ENCODE results near the gene GPR68.

GPR68 gene

DNA sequence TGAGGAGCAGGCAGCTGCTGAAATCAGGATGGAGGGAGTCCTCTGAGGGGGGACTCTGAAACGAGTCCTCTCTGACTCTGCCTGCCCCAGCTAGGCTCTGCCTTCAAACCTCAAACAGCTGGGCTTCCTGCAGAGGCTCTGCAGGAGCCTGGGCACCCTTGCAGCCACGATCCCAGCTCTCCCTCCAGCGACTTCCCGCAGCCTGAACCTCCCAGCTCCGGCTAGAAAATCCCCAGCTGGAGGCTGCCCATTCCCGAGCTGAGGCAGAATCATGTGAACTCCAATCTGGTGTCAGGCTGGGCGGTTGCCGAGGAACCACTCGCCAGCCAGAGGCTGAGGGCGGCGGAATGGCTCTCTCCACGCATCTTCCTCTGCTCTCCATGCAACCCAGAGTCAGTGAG is at the start of gene GPR68:
TSS of gene GPR68 (minus strand) at position 204 of the 401 bp plus-strand sequence. CDS start 9,654 bp downstream, outside the sequence.
- peak; percentile 19 to 20 for DNase-seq

DNA sequence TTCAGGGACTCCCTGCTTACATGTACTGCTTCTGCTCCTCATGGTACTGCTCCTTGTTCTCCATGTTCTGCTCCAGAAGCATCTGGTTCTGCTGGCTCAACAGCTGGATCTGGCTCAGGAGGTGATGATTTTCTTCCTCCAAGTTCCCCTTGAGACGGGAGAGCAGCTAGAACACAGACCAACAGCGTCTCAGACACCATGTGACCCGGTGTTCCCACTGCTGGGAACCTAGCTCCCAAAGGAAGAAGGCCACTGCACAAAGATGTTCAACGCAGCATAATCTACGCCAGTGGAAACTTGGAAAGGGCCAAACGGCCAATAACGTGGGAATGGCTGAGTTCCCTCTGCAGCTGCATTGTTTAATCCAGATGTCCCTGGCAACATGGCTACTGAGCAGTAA is 49.6 kb upstream of the GPR68 start:
- no peak for DNase-seq

DNA sequence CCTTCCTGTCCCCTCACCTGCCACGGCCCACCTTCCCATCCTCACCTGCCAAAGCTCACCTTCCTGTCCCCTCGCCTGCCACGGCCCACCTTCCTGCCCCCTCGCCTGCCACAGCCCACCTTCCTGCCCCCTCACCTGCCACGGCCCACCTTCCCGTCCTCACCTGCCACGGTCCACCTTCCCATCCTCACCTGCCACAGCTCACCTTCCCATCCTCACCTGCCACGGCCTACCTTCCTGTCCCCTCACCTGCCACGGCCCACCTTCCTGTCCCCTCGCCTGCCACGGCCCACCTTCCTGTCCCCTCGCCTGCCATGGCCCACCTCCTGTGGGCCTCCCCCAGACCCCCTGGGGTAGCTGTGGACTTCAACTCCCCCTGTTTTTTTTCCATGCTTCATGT is 48.8 kb upstream of the GPR68 start:
- DNase-seq, result no peak

DNA sequence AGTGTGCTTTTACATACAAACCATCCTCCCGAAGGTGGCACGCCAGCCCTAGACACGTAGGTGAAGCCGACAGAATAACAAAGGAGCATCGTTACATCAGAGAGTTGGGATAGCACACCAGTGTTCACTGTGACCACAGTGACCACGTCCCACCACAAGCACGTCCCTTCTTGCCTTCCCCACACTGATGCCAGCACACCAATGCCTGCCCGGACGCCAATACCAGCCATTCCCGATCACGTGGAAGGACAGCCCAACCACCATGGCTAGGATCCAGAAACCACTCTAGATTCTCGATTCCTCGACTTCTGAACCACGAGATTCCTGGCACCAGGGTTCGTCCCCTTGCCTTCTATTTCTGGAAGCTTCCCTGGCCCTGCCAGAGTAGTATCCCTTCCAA is 48.0 kb upstream of the GPR68 start:
- no peak for DNase-seq

GRCh38 chr14:91291786-91292405 is 47.4 kb upstream of the GPR68 start:
- DNase-seq, result no peak

DNA sequence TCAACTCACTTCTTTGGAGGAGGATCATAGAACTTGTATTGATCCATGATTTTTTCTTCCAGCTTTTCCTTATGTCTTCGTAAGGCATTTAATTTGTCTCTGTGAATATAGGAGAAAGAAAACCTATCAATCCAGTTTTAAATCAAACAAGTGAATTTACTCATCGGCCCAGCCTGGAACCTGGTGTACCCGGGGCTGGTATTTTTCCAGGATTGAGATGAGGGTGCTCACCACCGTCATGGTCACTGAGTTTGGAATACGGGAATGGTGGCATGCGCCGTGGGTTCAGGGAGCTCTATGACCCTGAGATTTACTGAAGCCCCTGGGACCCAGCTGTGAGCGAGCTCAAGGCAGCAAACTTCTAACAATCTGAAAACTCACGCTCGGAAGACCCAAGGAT is 46.5 kb upstream of the GPR68 start:
- no peak for DNase-seq

- DNase-seq, result no peak
These were observed 45.0 kb upstream of the GPR68 start for GRCh38 chr14:91289464-91289863.

GRCh38 chr14:91288876-91289275 is 44.4 kb upstream of the GPR68 start:
- no peak for DNase-seq

- peak; percentile 30 to 61 for DNase-seq
These were observed 42.0 kb upstream of the GPR68 start for GRCh38 chr14:91286530-91286937.

- no peak for DNase-seq
These were observed 40.5 kb upstream of the GPR68 start for GRCh38 chr14:91284791-91285548.

- DNase-seq, result no peak
These were observed 39.8 kb upstream of the GPR68 start for GRCh38 chr14:91284146-91284790.

- DNase-seq, result no peak
These were observed 39.2 kb upstream of the GPR68 start for GRCh38 chr14:91283666-91284065.

DNA sequence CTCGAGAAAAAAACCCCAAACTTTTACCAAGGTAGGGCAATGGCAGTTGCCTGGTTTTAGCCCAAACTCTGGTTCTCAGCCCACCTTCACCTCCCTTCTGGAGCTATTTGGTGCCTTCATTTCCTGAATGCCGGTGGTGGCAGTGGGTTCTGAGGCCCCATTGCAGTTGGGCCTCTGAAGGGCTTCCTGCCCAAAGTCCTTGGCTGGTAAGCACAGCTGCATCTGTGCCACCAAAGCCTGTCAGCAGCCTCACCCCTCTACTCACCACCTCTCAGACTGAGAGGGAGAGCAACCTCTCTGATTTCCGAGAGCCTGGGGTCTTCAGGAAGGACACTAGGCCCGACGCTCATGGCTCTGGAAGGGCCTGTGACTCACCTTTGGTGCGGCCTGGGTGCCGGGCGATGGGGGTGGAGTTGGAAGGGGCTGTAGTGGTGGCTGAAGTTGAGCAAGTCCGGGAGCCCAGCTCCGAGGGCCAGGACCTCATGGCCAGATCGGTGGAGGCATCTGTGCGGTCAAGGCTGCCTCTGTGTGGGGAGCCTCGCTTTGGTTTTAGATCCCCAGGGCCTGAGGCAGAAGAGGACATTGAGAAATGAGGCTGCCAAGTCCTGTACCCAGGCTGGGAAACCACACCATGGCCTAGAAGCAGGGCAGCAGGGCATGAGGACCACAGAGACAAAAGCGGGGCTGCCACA is 38.6 kb upstream of the GPR68 start:
- no peak for DNase-seq

DNA sequence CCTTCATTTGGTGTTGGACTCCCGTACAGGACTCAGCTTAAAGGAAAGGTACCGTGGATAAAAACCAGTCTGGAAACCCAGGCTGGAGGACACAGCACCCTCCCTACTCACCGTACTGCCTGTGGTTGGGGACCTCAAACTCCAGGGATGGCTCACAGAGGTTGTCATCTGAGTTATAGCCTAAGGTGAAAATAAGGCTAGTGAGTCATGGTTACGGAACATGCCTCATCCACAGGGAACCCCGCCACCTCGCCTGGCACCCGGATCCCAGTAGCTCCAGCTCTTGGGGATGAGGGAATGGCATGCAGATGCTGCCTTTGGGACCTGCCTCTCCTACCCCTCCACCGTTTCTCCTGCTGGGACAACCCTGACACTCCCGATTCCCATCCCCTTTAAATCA is 36.8 kb upstream of the GPR68 start:
- DNase-seq, result no peak

DNA sequence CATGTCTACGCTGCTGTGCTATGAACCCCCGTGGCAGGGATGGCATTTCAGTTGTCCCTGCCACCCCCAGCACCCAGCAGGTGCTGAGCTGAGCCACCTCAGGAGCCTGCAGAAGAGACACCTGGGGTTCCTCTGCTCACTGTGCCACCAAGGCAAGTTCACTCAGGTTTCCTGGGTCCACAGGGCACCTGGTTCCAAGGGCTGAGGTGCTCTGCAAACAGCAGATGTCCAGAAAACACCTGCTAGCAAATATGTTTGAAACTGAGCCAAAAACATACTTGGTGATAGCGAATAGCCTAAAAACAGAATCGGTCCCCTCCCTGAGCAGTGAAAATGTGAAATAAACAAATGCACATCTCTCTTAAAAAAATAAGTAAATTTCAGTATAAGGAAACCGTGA is 35.6 kb upstream of the GPR68 start:
- no peak for DNase-seq

GRCh38 chr14:91279354-91279753 is 34.9 kb upstream of the GPR68 start:
- no peak for DNase-seq

GRCh38 chr14:91278383-91278715 is 33.8 kb upstream of the GPR68 start:
- DNase-seq, result no peak

- DNase-seq, result no peak
These were observed 33.3 kb upstream of the GPR68 start for GRCh38 chr14:91277546-91278382.

DNA sequence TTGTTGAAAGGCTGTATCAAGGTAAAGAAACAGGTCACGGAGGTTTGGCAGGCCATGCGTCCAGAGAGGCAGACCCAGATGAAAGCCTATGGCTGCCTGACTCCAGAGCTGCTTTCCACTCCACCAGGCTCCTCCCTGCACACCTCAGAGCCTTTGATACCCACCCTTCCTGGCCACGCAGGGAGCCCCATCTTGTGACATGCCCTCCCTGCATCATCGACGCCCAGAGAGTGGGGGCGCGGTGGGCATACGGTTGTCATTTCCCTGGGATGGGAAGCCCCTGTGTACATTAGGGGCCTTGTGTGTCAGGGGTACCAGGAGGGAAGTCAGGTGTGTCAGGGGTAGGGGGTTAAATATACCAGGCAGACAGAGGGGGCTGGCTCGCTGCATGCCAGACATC is 30.3 kb upstream of the GPR68 start:
- no peak for DNase-seq

DNA sequence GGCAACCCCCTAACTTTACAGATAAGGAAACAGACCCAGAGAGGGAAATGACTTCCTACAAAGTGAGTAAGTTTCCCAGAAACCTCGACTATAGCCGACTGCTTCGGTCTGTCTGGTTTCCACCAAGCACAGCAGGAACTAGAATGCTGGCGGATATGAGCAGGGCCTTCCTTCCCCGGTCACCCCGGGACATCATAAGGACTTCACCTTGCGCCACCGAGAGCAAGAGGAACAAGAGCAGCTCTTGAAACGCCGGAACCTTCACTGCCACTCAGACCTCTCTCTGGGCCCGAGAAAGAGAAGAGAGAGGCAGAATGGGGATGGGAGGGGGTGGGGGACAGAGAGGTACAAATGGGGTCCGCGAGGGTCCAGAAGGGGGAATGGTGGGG is 29.4 kb upstream of the GPR68 start:
- no peak for DNase-seq

- no peak for DNase-seq
These were observed 28.9 kb upstream of the GPR68 start for GRCh38 chr14:91273273-91273884.

Measured in hippocampal formation (tissue), 2 donors.